Kidney (tissue), 14 donors: Measurements from ENCODE around the gene GTF2IRD1. TPM values are rescaled to one million over a fixed set of nuclear protein-coding genes. Genes with fewer than 3 reads are reported as not detected.

ENCODE experiments used
- DNase-seq, 5 donors: peaks; one replicate each; pipeline ENCODE4 v3.0.0-alpha.2; 2013 to 2020
- FAIRE-seq: peaks from 2 replicates; lab custom pipeline; 2012; peaks lifted over from hg19 to GRCh38; lab: Jason Lieb, UNC
- H3K27ac ChIP-seq, 2 donors: one replicate each; pipeline ENCODE4 v1.7.0; 2013; ENCODE audit warnings: low read depth in 2 of 2, low read length in 2 of 2, inconsistent platforms in 1 of 2
- H3K27me3 ChIP-seq: one replicate; pipeline ENCODE4 v1.7.1; 2013; ENCODE audit warnings: low read length, inconsistent platforms; ENCODE audit not compliant: control insufficient read depth, insufficient read depth
- H3K36me3 ChIP-seq, 3 donors: one replicate each; pipeline versions ENCODE4 v1.7.0 to v1.7.1; 2013; ENCODE audit warnings: low read length in 3 of 3, control low read depth in 1 of 3, inconsistent platforms in 1 of 3; ENCODE audit not compliant: insufficient read depth in 3 of 3, control insufficient read depth in 2 of 3
- H3K4me1 ChIP-seq, 3 donors: one replicate each; pipeline versions ENCODE4 v1.7.0 to v1.7.1; 2013; ENCODE audit warnings: low read length in 3 of 3, inconsistent platforms in 1 of 3, low read depth in 1 of 3; ENCODE audit not compliant: control insufficient read depth in 2 of 3, insufficient read depth in 2 of 3
- H3K4me3 ChIP-seq, 3 donors: one replicate each; pipeline versions ENCODE4 v1.7.0 to v1.8.1; 2013; ENCODE audit warnings: low read length in 3 of 3, control low read depth in 1 of 3, inconsistent platforms in 1 of 3
- H3K9ac ChIP-seq, 3 donors: one replicate each; pipeline versions ENCODE4 v1.7.0 to v1.7.1; 2013; ENCODE audit warnings: low read length in 3 of 3, control low read depth in 1 of 3, inconsistent platforms in 1 of 3
- H3K9me3 ChIP-seq, 3 donors: one replicate each; pipeline versions ENCODE4 v1.7.0 to v1.7.1; 2013; ENCODE audit warnings: low read length in 3 of 3, control low read depth in 1 of 3, inconsistent platforms in 1 of 3; ENCODE audit not compliant: control insufficient read depth in 2 of 3, insufficient read depth in 1 of 3
- intact Hi-C: fragments of 100-400 bp; cut with DNase I; formaldehyde crosslinking; loops from one replicate; pipeline ENCODE4 v1.11.1; 2022
- polyA plus RNA-seq: library from polyadenylated mRNA; stranded (reverse); fragments of 350-450 nt; fragmentation: Illumina TruSeq; extraction: RNeasy Lipid Tissue Mini Kit (QIAGEN cat#74804); gene quantifications from one replicate; pipeline ENCODE4 v1.2.3, GENCODE V29; 2014; ENCODE audit warnings: low read depth, low replicate concordance; ENCODE audit not compliant: insufficient read depth
- total RNA-seq: library from RNA; stranded (reverse); fragmentation: NEBNext Ultra II Directional; extraction: Animal tissue kit (Norgen Biotek cat#: 25700); gene quantifications from one replicate; pipeline ENCODE4 v1.2.1, GENCODE V29; 2021
- TF ChIP-seq, protein P1 (sequence below): IDR thresholded peaks from 3 replicates; pipeline ENCODE4 v1.5.1; 2012; ENCODE audit warnings: mild to moderate bottlenecking, moderate library complexity, borderline replicate concordance; ENCODE audit not compliant: insufficient read depth; ENCODE audit errors: extremely low read depth
- donor health status: control.
- donor health status: control.
- donor health status: control.
- donor health status: control.
- donor health status: control.
- donor health status: DM: yes; HTN: yes; CAD: no.
- donor health status: Normal renal cell carcinoma (clear cell type).

The GTF2IRD1 gene
- total and polyA plus RNA-seq, 2 donors from 2014 or later = 28.2 to 35.8 TPM

GRCh38 chr7:74479961-74480829 is 26.5 kb downstream of the GTF2IRD1 start:
- Histone ChIP-seq H3K27ac (peak overlapping the region; percentile 96 to 97), H3K4me3 (peak overlapping the region in 2 of 3 donors; percentile 61 to 69), H3K27me3 (no peaks in the 10 kb centered on the region), H3K9me3 (no peaks in the 10 kb centered on the region), H3K36me3 (no peaks in the 10 kb centered on the region), H3K9ac (peak overlapping the region in 2 of 3 donors; percentile 87 to 90), H3K4me1 (peaks cover 0 to 55% (median 42%) of the 10 kb centered on the region in 3 donors)
- FAIRE-seq (no peak), DNase-seq (peak; percentile 92 to 96 (median 94))
- intact Hi-C loops = no loop called here
- TF ChIP-seq, protein P1, sequence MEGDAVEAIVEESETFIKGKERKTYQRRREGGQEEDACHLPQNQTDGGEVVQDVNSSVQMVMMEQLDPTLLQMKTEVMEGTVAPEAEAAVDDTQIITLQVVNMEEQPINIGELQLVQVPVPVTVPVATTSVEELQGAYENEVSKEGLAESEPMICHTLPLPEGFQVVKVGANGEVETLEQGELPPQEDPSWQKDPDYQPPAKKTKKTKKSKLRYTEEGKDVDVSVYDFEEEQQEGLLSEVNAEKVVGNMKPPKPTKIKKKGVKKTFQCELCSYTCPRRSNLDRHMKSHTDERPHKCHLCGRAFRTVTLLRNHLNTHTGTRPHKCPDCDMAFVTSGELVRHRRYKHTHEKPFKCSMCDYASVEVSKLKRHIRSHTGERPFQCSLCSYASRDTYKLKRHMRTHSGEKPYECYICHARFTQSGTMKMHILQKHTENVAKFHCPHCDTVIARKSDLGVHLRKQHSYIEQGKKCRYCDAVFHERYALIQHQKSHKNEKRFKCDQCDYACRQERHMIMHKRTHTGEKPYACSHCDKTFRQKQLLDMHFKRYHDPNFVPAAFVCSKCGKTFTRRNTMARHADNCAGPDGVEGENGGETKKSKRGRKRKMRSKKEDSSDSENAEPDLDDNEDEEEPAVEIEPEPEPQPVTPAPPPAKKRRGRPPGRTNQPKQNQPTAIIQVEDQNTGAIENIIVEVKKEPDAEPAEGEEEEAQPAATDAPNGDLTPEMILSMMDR = no peak

DNA sequence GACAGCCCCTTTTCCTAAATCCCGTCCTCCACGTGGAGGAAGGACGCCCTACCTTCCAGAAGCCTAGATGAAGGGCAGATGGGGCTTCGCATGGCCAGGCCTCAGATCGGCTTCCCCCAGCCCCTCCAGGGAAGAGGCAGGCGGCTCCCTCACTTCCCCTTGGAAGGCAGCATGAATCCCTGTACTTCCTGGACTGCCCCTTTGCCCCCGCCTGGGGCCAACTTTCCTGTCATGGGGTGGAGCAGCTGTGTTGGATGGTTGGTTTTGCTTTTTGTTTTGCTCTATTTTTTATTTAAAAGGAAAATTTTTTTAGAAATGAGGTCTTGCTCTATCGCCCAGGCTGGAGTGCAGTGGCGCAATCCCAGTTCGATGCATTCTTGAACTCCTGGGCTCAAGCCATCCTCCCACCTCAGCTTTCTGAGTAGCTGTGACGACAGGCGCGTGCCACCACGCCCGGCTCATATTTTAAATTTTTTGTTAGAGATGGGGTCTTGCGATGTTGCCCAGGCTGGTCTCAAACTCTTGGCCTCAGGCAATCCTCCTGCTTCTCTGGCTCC is 27.2 kb downstream of the GTF2IRD1 start:
- Histone ChIP-seq H3K4me3 (peak overlapping the region in 2 of 3 donors; percentile 61 to 69), H3K9me3 (no peaks in the 10 kb centered on the region), H3K9ac (peak overlapping the region in 2 of 3 donors; percentile 87 to 90), H3K4me1 (peaks cover 0 to 55% (median 42%) of the 10 kb centered on the region in 3 donors), H3K36me3 (no peaks in the 10 kb centered on the region), H3K27ac (peak overlapping the region; percentile 96 to 97), H3K27me3 (no peaks in the 10 kb centered on the region)
- TF ChIP-seq, protein P1 = no peak
- intact Hi-C loops = no loop called here
- DNase-seq (peak in 4 of 5 donors; percentile 58 to 87 (median 64)), FAIRE-seq (no peak)

GRCh38 chr7:74481458-74482196 is 27.9 kb downstream of the GTF2IRD1 start:
- H3K27ac ChIP-seq = peak overlapping the region in 1 of 2 donors; percentile 96
- intact Hi-C loops = no loop called here
- peak overlapping the region in 1 of 3 donors; percentile 61 for H3K4me3 ChIP-seq
- no peaks in the 10 kb centered on the region for H3K36me3 ChIP-seq
- DNase-seq (peak in 1 of 5 donors; percentile 50), FAIRE-seq (no peak)
- no peaks in the 10 kb centered on the region for H3K27me3 ChIP-seq
- TF ChIP-seq, protein P1 = no peak
- H3K9ac ChIP-seq = peak overlapping the region in 1 of 3 donors; percentile 51
- no peaks in the 10 kb centered on the region for H3K9me3 ChIP-seq
- H3K4me1 ChIP-seq = peaks cover 0 to 55% (median 40%) of the 10 kb centered on the region in 3 donors
